Measurements from ENCODE around the gene RFLNA.

The RFLNA gene

GRCh38 chr12:124295431-124296058 is 652 bp downstream of the RFLNA start:
- H4K20me1 ChIP-seq (ENCODE audit: insufficient read depth, low read length): peaks cover 3% of the 10 kb centered on the region; the same call in 1 of the 2 replicates
- no peaks in the 10 kb centered on the region for H3K79me2 ChIP-seq (ENCODE audit: low read length)
- H3K9ac ChIP-seq (ENCODE audit: low read length): no peak overlapping the region
- no peak overlapping the region for H3K4me2 ChIP-seq (ENCODE audit: low read length)
- no peak overlapping the region for H3K27ac ChIP-seq (ENCODE audit: low read length)
- no peaks in the 10 kb centered on the region for H3K27me3 ChIP-seq (ENCODE audit: low read depth, low read length)
- TF ChIP-seq, protein P1, sequence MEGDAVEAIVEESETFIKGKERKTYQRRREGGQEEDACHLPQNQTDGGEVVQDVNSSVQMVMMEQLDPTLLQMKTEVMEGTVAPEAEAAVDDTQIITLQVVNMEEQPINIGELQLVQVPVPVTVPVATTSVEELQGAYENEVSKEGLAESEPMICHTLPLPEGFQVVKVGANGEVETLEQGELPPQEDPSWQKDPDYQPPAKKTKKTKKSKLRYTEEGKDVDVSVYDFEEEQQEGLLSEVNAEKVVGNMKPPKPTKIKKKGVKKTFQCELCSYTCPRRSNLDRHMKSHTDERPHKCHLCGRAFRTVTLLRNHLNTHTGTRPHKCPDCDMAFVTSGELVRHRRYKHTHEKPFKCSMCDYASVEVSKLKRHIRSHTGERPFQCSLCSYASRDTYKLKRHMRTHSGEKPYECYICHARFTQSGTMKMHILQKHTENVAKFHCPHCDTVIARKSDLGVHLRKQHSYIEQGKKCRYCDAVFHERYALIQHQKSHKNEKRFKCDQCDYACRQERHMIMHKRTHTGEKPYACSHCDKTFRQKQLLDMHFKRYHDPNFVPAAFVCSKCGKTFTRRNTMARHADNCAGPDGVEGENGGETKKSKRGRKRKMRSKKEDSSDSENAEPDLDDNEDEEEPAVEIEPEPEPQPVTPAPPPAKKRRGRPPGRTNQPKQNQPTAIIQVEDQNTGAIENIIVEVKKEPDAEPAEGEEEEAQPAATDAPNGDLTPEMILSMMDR (IDR thresholded peaks at IDR 0.05; ENCODE audit: low read depth, low read length): no peak
- no peak for TF ChIP-seq EZH2phosphoT487 (IDR thresholded peaks at IDR 0.05; ENCODE audit: low read depth)
- no peaks in the 10 kb centered on the region for H3K36me3 ChIP-seq (replicated peaks; ENCODE audit: low read depth, low read length)
- H3K9me3 ChIP-seq (ENCODE audit: insufficient read depth, low read length): no peaks in the 10 kb centered on the region
- H3K4me3 ChIP-seq (ENCODE audit: low read length): no peak overlapping the region
- H2AFZ ChIP-seq (ENCODE audit: low read depth, low read length): no peak overlapping the region
- H3K4me1 ChIP-seq (ENCODE audit: low read length): no peaks in the 10 kb centered on the region

GRCh38 chr12:124296295-124296915 is 1.5 kb downstream of the RFLNA start:
- no peak for TF ChIP-seq EZH2phosphoT487 (IDR thresholded peaks at IDR 0.05; ENCODE audit: low read depth)
- TF ChIP-seq, protein P1 (IDR thresholded peaks at IDR 0.05; ENCODE audit: low read depth, low read length): no peak

DNA sequence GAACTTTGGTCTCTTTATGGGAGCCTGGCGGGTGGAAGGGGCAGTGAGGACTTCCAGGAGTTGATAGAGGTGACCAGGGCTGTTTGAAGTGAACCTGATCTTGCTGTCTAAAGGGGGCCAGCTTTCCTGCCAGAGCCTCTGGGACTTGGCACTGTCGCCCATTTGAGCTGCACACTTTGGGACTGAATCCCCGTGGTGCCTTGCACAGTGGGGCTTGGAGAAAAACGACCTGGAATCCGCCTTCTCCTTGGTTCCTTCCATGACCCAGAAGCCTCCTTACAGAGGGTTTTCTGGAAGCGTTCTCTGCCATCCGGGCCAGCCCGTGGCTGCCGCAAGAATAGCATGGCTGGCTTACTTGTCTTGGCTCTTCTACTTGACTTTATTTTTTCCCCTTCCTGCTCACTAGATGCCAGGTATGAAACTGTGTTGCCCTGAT is 2.0 kb downstream of the RFLNA start:
- H3K79me2 ChIP-seq (ENCODE audit: low read length): no peaks in the 10 kb centered on the region
- no peaks in the 10 kb centered on the region for H3K27me3 ChIP-seq (ENCODE audit: low read depth, low read length)
- no peak overlapping the region for H2AFZ ChIP-seq (ENCODE audit: low read depth, low read length)
- no peaks in the 10 kb centered on the region for H3K36me3 ChIP-seq (replicated peaks; ENCODE audit: low read depth, low read length)
- no peak overlapping the region for H3K4me3 ChIP-seq (ENCODE audit: low read length)
- no peak overlapping the region for H3K9ac ChIP-seq (ENCODE audit: low read length)
- no peak overlapping the region for H3K4me2 ChIP-seq (ENCODE audit: low read length)
- H3K27ac ChIP-seq (ENCODE audit: low read length): no peak overlapping the region
- H4K20me1 ChIP-seq (ENCODE audit: insufficient read depth, low read length): peaks cover 3% of the 10 kb centered on the region; the same call in 1 of the 2 replicates
- TF ChIP-seq EZH2phosphoT487 (IDR thresholded peaks at IDR 0.05; ENCODE audit: low read depth): no peak
- TF ChIP-seq, protein P1 (IDR thresholded peaks at IDR 0.05; ENCODE audit: low read depth, low read length): no peak
- no peaks in the 10 kb centered on the region for H3K4me1 ChIP-seq (ENCODE audit: low read length)
- H3K9me3 ChIP-seq (ENCODE audit: insufficient read depth, low read length): no peaks in the 10 kb centered on the region

More at GRCh38 chr12:124296295-124296915, 1.5 kb downstream of the RFLNA start:
- Histone ChIP-seq H3K9ac (ENCODE audit: low read length) (no peak overlapping the region), H3K36me3 (replicated peaks; ENCODE audit: low read depth, low read length) (no peaks in the 10 kb centered on the region), H2AFZ (ENCODE audit: low read depth, low read length) (no peak overlapping the region), H3K27me3 (ENCODE audit: low read depth, low read length) (no peaks in the 10 kb centered on the region), H3K4me1 (ENCODE audit: low read length) (no peaks in the 10 kb centered on the region), H3K4me3 (ENCODE audit: low read length) (no peak overlapping the region), H3K27ac (ENCODE audit: low read length) (no peak overlapping the region), H3K9me3 (ENCODE audit: insufficient read depth, low read length) (no peaks in the 10 kb centered on the region), H3K79me2 (ENCODE audit: low read length) (no peaks in the 10 kb centered on the region), H4K20me1 (ENCODE audit: insufficient read depth, low read length) (peaks cover 3% of the 10 kb centered on the region; the same call in 1 of the 2 replicates), H3K4me2 (ENCODE audit: low read length) (no peak overlapping the region)

GRCh38 chr12:124297389-124297788 is 2.5 kb downstream of the RFLNA start:
- Histone ChIP-seq H3K36me3 (replicated peaks; ENCODE audit: low read depth, low read length) (no peaks in the 10 kb centered on the region), H4K20me1 (ENCODE audit: insufficient read depth, low read length) (peaks cover 3% of the 10 kb centered on the region; the same call in 1 of the 2 replicates), H3K4me2 (ENCODE audit: low read length) (no peak overlapping the region), H3K4me3 (ENCODE audit: low read length) (no peak overlapping the region), H2AFZ (ENCODE audit: low read depth, low read length) (no peak overlapping the region), H3K9ac (ENCODE audit: low read length) (no peak overlapping the region), H3K27ac (ENCODE audit: low read length) (no peak overlapping the region), H3K79me2 (ENCODE audit: low read length) (no peaks in the 10 kb centered on the region), H3K9me3 (ENCODE audit: insufficient read depth, low read length) (no peaks in the 10 kb centered on the region), H3K4me1 (ENCODE audit: low read length) (no peaks in the 10 kb centered on the region), H3K27me3 (ENCODE audit: low read depth, low read length) (no peaks in the 10 kb centered on the region)
- no peak for TF ChIP-seq EZH2phosphoT487 (IDR thresholded peaks at IDR 0.05; ENCODE audit: low read depth)
- TF ChIP-seq, protein P1 (IDR thresholded peaks at IDR 0.05; ENCODE audit: low read depth, low read length): no peak
